GM23338 (cell line): Measurements from ENCODE around the gene MATCAP1. TPM values are rescaled to one million over a fixed set of nuclear protein-coding genes. Genes with fewer than 3 reads are reported as not detected.

Experiments
- ATAC-seq: fragments of 200-7000 bp; cut with Tn5 transposase; 3 replicates; pipeline ENCODE4 v1.9.1; 2020
- DNase-seq: peaks from one replicate; pipeline ENCODE4 v3.0.0-alpha.2; 2015; ENCODE audit warnings: low spot score
- H2AFZ ChIP-seq: fragments of 200-600 bp; sonication (generic); 2 replicates; pipeline ENCODE4 v1.8.0; 2016; ENCODE audit warnings: antibody characterized with exemption, mild to moderate bottlenecking, moderate library complexity
- H3F3A ChIP-seq: fragments of 200-600 bp; sonication (generic); replicated peaks from 2 replicates; pipeline ENCODE4 v1.8.0; 2017; ENCODE audit warnings: antibody characterized with exemption, mixed run types, low read depth
- H3K27ac ChIP-seq: fragments of 200-600 bp; sonication (generic); 2 replicates; pipeline ENCODE4 v1.6.1; 2016; ENCODE audit warnings: low read depth
- H3K27me3 ChIP-seq: fragments of 200-600 bp; sonication (generic); 2 replicates; pipeline ENCODE4 v1.8.0; 2016; ENCODE audit warnings: mild to moderate bottlenecking, mixed run types, moderate library complexity; ENCODE audit not compliant: insufficient read depth
- H3K36me3 ChIP-seq: fragments of 200-600 bp; sonication (generic); 2 replicates; pipeline ENCODE4 v1.8.0; 2016; ENCODE audit warnings: mild to moderate bottlenecking; ENCODE audit not compliant: insufficient read depth
- H3K4me1 ChIP-seq: fragments of 200-600 bp; sonication (generic); 2 replicates; pipeline ENCODE4 v1.8.0; 2016; ENCODE audit warnings: mild to moderate bottlenecking, moderate library complexity; ENCODE audit not compliant: insufficient read depth
- H3K4me2 ChIP-seq: fragments of 200-600 bp; sonication (generic); 2 replicates; pipeline ENCODE4 v1.7.1; 2017; ENCODE audit warnings: mixed run types
- H3K4me3 ChIP-seq: fragments of 200-600 bp; sonication (generic); 2 replicates; pipeline ENCODE4 v1.6.1; 2016; ENCODE audit warnings: mixed run types
- H3K79me2 ChIP-seq: fragments of 200-600 bp; sonication (generic); replicated peaks from 2 replicates; pipeline ENCODE4 v1.8.0; 2017; ENCODE audit warnings: mild to moderate bottlenecking; ENCODE audit not compliant: insufficient read depth
- H3K9me2 ChIP-seq: fragments of 200-600 bp; sonication (generic); 2 replicates; pipeline ENCODE4 v1.8.0; 2017; ENCODE audit not compliant: insufficient read depth
- H4K20me1 ChIP-seq: fragments of 200-600 bp; sonication (generic); replicated peaks from 2 replicates; pipeline ENCODE4 v1.8.0; 2017; ENCODE audit warnings: mild to moderate bottlenecking; ENCODE audit not compliant: insufficient read depth
- H3K27ac Mint-ChIP-seq: 2 replicates; pipeline ENCODE4 v1.8.0; 2020; ENCODE audit warnings: inconsistent platforms, mild to moderate bottlenecking, moderate library complexity, mixed read lengths
- H3K27me3 Mint-ChIP-seq: 3 replicates; pipeline ENCODE4 v1.8.0; 2022; ENCODE audit warnings: low read depth, mild to moderate bottlenecking, moderate library complexity, mixed read lengths, inconsistent platforms; ENCODE audit not compliant: insufficient read depth, poor library complexity
- H3K36me3 Mint-ChIP-seq: 3 replicates; pipeline ENCODE4 v1.8.0; 2021; ENCODE audit warnings: low read depth, mild to moderate bottlenecking, inconsistent platforms, moderate library complexity, mixed read lengths
- H3K4me1 Mint-ChIP-seq: 3 replicates; pipeline ENCODE4 v1.8.0; 2020; ENCODE audit warnings: mild to moderate bottlenecking, inconsistent platforms, mixed read lengths
- H3K4me3 Mint-ChIP-seq: 3 replicates; pipeline ENCODE4 v1.8.0; 2021; ENCODE audit warnings: moderate library complexity, mild to moderate bottlenecking, inconsistent platforms, mixed read lengths
- H3K9me3 Mint-ChIP-seq: 3 replicates; pipeline ENCODE4 v1.8.0; 2020; ENCODE audit warnings: moderate library complexity, mild to moderate bottlenecking, inconsistent platforms, mixed read lengths
- EZH2 ChIP-seq: fragments of 200-600 bp; sonication (generic); IDR thresholded peaks from one replicate; pipeline ENCODE4 v1.8.0; 2017; ENCODE audit warnings: antibody characterized with exemption, mild to moderate bottlenecking, low read depth; ENCODE audit not compliant: unreplicated experiment
- ZNF114 ChIP-seq: fragments of 250-450 bp; sonication (Bioruptor Pico); IDR thresholded peaks from 2 replicates; pipeline ENCODE4 v1.5.0; 2020; ENCODE audit warnings: mild to moderate bottlenecking, moderate library complexity
- ZNF331 ChIP-seq: fragments of 250-450 bp; sonication (Bioruptor Pico); IDR thresholded peaks from 2 replicates; pipeline ENCODE4 v1.5.0; 2020; ENCODE audit warnings: low read depth, mild to moderate bottlenecking, moderate library complexity
- polyA plus RNA-seq: library from polyadenylated mRNA; unstranded; fragments of >200 nt; fragmentation: Nextera tagmentation; extraction: Ambion mirVana; gene quantifications from 2 replicates; pipeline ENCODE4 v1.2.1, GENCODE V29; 2016
- total RNA-seq: library from RNA; depleted of rRNA; stranded (reverse); fragments of >200 nt; shearing (Covaris generic); gene quantifications from 2 replicates; pipeline ENCODE4 v1.2.3, GENCODE V29; 2014
- TF ChIP-seq, protein P1 (sequence below): IDR thresholded peaks from one replicate; pipeline ENCODE4 v1.6.1; 2018; ENCODE audit warnings: antibody characterized with exemption; ENCODE audit not compliant: unreplicated experiment
- TF ChIP-seq, protein P2 (sequence below): IDR thresholded peaks from 2 replicates; pipeline ENCODE4 v1.6.1; 2016; ENCODE audit warnings: antibody characterized with exemption
- TF ChIP-seq, protein P3 (sequence below), 2 experiments: fragments of 200-600 bp in 1 of 2; sonication (generic) in 1 of 2; conservative IDR thresholded peaks; 2 replicates each; pipeline versions ENCODE4 v1.5.1 to v1.6.1; 2016 to 2017; ENCODE audit warnings: antibody characterized with exemption in 2 of 2, low read depth in 2 of 2, mild to moderate bottlenecking in 2 of 2, moderate library complexity in 1 of 2
- TF ChIP-seq, protein P4 (sequence below): fragments of 250-450 bp; sonication (Bioruptor Pico); IDR thresholded peaks from 2 replicates; pipeline ENCODE4 v1.5.0; 2020; ENCODE audit warnings: mild to moderate bottlenecking, moderate library complexity

Gene MATCAP1
- total and polyA plus RNA-seq, 2 experiments from 2014 or later, result 9.5 to 22.7 TPM

DNA sequence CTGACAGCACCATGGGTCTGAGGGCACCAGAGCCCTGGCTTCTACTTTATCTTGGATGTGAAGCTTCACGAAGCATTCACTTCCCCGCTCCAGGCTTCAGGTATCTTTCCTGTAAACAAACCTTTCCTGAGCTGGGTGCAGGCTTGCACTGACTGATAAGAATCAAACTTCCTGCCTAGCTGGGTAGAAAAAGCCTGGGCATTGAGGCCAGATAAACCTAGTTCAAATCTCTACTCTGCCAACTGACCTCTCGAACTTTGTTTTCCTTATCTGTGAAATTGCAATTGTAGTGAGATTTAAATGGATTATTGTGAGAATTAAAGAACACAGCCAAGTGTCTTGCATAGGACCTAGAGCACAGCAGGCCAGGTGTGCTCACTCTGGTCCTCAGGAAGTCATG lies 40.2 kb upstream of the MATCAP1 start (continued):
- TF ChIP-seq, protein P1, sequence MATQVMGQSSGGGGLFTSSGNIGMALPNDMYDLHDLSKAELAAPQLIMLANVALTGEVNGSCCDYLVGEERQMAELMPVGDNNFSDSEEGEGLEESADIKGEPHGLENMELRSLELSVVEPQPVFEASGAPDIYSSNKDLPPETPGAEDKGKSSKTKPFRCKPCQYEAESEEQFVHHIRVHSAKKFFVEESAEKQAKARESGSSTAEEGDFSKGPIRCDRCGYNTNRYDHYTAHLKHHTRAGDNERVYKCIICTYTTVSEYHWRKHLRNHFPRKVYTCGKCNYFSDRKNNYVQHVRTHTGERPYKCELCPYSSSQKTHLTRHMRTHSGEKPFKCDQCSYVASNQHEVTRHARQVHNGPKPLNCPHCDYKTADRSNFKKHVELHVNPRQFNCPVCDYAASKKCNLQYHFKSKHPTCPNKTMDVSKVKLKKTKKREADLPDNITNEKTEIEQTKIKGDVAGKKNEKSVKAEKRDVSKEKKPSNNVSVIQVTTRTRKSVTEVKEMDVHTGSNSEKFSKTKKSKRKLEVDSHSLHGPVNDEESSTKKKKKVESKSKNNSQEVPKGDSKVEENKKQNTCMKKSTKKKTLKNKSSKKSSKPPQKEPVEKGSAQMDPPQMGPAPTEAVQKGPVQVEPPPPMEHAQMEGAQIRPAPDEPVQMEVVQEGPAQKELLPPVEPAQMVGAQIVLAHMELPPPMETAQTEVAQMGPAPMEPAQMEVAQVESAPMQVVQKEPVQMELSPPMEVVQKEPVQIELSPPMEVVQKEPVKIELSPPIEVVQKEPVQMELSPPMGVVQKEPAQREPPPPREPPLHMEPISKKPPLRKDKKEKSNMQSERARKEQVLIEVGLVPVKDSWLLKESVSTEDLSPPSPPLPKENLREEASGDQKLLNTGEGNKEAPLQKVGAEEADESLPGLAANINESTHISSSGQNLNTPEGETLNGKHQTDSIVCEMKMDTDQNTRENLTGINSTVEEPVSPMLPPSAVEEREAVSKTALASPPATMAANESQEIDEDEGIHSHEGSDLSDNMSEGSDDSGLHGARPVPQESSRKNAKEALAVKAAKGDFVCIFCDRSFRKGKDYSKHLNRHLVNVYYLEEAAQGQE, result no peak
- TF ChIP-seq, protein P2, sequence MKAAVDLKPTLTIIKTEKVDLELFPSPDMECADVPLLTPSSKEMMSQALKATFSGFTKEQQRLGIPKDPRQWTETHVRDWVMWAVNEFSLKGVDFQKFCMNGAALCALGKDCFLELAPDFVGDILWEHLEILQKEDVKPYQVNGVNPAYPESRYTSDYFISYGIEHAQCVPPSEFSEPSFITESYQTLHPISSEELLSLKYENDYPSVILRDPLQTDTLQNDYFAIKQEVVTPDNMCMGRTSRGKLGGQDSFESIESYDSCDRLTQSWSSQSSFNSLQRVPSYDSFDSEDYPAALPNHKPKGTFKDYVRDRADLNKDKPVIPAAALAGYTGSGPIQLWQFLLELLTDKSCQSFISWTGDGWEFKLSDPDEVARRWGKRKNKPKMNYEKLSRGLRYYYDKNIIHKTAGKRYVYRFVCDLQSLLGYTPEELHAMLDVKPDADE, result no peak
- TF ChIP-seq, protein P3, sequence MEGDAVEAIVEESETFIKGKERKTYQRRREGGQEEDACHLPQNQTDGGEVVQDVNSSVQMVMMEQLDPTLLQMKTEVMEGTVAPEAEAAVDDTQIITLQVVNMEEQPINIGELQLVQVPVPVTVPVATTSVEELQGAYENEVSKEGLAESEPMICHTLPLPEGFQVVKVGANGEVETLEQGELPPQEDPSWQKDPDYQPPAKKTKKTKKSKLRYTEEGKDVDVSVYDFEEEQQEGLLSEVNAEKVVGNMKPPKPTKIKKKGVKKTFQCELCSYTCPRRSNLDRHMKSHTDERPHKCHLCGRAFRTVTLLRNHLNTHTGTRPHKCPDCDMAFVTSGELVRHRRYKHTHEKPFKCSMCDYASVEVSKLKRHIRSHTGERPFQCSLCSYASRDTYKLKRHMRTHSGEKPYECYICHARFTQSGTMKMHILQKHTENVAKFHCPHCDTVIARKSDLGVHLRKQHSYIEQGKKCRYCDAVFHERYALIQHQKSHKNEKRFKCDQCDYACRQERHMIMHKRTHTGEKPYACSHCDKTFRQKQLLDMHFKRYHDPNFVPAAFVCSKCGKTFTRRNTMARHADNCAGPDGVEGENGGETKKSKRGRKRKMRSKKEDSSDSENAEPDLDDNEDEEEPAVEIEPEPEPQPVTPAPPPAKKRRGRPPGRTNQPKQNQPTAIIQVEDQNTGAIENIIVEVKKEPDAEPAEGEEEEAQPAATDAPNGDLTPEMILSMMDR (conservative IDR thresholded peaks at IDR 0.05; ENCODE audit: low read depth in 2 of 2), result no peak

DNA sequence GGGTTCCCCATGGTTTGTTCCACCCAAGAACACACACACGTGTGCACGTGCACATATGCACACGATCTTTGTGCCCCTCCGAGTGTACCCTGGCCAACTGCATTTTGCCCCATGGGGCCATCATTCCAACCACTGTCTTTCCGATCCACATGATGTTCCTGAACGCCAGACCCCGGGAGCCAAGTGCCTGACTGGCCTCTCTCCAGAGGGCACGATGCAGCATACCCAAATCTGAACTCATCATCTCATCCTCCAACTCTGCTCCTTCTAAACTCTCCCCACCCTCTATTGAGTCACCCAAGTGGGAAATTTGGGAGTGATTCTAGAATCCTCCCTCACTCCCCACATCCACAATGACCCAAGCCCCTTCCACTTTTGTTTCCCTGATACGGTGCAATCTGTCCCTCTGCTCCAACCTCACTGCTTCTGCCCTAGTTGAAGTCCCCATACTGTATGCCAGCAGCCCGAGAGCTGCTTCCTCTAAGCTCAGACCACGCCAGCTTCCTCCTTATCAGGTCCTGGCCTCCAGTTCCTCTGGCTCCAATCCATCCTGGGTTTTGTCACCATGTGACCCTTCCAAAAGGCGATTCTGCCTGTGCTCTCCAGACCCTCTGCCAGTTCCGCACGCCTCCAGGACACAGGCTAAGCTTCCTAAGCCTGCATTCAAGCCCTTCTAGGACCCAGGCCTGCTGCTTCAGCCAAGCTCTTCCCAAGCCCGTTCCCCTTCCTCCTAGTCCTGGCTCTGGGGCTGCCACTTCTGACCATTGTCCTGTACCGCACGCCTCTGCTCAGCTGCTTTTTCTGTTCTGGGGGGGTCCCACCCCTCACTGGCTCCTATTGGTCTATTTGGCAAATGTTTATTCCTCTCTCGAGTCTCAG lies 33.1 kb upstream of the MATCAP1 start:
- Histone ChIP-seq H3K27ac (no peak overlapping the region), H3K79me2 (no peaks in the 10 kb centered on the region), H3K9me2 (no peaks in the 10 kb centered on the region), H3K36me3 (no peaks in the 10 kb centered on the region), H3K27me3 (no peaks in the 10 kb centered on the region), H4K20me1 (no peaks in the 10 kb centered on the region; the same call in 1 of the 2 replicates), H3K4me1 (no peaks in the 10 kb centered on the region), H2AFZ (no peak overlapping the region), H3F3A (no peaks in the 10 kb centered on the region), H3K4me2 (no peak overlapping the region), H3K4me3 (no peak overlapping the region)
- H3K9me3 Mint-ChIP-seq, result no peaks in the 10 kb centered on the region; the same call in 2 of the 3 replicates
- H3K4me1 Mint-ChIP-seq, result peaks cover 2% of the 10 kb centered on the region; the same call in 2 of the 3 replicates
- H3K27me3 Mint-ChIP-seq, result peaks cover 15% of the 10 kb centered on the region
- no peak overlapping the region for H3K27ac Mint-ChIP-seq
- ATAC-seq (no peak; the same call in 2 of the 3 replicates), DNase-seq (no peak)
- no peak overlapping the region; the same call in 2 of the 3 replicates for H3K4me3 Mint-ChIP-seq
- no peaks in the 10 kb centered on the region for H3K36me3 Mint-ChIP-seq
- TF ChIP-seq ZNF331 (CRISPR knock-in tag), result no peak
- TF ChIP-seq ZNF114 (CRISPR knock-in tag), result no peak
- no peak for TF ChIP-seq EZH2
- TF ChIP-seq, protein P4, sequence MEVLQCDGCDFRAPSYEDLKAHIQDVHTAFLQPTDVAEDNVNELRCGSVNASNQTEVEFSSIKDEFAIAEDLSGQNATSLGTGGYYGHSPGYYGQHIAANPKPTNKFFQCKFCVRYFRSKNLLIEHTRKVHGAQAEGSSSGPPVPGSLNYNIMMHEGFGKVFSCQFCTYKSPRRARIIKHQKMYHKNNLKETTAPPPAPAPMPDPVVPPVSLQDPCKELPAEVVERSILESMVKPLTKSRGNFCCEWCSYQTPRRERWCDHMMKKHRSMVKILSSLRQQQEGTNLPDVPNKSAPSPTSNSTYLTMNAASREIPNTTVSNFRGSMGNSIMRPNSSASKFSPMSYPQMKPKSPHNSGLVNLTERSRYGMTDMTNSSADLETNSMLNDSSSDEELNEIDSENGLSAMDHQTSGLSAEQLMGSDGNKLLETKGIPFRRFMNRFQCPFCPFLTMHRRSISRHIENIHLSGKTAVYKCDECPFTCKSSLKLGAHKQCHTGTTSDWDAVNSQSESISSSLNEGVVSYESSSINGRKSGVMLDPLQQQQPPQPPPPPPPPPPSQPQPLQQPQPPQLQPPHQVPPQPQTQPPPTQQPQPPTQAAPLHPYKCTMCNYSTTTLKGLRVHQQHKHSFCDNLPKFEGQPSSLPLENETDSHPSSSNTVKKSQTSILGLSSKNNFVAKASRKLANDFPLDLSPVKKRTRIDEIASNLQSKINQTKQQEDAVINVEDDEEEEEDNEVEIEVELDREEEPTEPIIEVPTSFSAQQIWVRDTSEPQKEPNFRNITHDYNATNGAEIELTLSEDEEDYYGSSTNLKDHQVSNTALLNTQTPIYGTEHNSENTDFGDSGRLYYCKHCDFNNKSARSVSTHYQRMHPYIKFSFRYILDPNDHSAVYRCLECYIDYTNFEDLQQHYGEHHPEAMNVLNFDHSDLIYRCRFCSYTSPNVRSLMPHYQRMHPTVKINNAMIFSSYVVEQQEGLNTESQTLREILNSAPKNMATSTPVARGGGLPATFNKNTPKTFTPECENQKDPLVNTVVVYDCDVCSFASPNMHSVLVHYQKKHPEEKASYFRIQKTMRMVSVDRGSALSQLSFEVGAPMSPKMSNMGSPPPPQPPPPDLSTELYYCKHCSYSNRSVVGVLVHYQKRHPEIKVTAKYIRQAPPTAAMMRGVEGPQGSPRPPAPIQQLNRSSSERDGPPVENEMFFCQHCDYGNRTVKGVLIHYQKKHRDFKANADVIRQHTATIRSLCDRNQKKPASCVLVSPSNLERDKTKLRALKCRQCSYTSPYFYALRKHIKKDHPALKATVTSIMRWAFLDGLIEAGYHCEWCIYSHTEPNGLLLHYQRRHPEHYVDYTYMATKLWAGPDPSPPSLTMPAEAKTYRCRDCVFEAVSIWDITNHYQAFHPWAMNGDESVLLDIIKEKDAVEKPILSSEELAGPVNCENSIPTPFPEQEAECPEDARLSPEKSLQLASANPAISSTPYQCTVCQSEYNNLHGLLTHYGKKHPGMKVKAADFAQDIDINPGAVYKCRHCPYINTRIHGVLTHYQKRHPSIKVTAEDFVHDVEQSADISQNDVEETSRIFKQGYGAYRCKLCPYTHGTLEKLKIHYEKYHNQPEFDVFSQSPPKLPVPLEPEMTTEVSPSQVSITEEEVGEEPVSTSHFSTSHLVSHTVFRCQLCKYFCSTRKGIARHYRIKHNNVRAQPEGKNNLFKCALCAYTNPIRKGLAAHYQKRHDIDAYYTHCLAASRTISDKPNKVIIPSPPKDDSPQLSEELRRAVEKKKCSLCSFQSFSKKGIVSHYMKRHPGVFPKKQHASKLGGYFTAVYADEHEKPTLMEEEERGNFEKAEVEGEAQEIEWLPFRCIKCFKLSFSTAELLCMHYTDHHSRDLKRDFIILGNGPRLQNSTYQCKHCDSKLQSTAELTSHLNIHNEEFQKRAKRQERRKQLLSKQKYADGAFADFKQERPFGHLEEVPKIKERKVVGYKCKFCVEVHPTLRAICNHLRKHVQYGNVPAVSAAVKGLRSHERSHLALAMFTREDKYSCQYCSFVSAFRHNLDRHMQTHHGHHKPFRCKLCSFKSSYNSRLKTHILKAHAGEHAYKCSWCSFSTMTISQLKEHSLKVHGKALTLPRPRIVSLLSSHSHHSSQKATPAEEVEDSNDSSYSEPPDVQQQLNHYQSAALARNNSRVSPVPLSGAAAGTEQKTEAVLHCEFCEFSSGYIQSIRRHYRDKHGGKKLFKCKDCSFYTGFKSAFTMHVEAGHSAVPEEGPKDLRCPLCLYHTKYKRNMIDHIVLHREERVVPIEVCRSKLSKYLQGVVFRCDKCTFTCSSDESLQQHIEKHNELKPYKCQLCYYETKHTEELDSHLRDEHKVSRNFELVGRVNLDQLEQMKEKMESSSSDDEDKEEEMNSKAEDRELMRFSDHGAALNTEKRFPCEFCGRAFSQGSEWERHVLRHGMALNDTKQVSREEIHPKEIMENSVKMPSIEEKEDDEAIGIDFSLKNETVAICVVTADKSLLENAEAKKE, result no peak
- TF ChIP-seq, protein P3 (conservative IDR thresholded peaks at IDR 0.05; ENCODE audit: low read depth in 2 of 2), result no peak
